ENCODE measurements around the gene DPP10. TPM values are rescaled to one million over a fixed set of nuclear protein-coding genes. Genes with fewer than 3 reads are reported as not detected.

DPP10 gene
- total RNA-seq, 2 donors from 2014 or later: not detected

DNA sequence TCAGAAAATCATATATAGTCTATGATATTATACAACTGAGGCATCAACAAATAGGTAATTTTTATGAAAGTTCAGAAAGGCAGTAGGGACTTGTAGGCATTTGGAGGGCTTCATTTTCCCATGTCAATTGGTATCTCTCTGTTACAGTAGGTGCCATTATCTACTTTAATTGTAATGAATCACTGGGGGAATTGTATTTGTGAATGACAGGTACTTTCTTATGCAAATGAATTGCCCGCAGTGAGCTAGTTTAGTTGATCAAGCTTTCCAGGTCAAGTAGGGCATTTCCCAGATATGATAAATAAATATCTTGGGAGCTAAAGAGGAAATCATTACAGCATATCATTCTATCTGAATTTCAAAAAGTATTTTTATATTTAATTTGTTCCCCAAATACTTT is 1116.3 kb downstream of the DPP10 start:
- no peaks in the 10 kb centered on the region for H3K36me3 ChIP-seq
- H3K9me3 ChIP-seq: no peaks in the 10 kb centered on the region
- TF ChIP-seq, protein P1, sequence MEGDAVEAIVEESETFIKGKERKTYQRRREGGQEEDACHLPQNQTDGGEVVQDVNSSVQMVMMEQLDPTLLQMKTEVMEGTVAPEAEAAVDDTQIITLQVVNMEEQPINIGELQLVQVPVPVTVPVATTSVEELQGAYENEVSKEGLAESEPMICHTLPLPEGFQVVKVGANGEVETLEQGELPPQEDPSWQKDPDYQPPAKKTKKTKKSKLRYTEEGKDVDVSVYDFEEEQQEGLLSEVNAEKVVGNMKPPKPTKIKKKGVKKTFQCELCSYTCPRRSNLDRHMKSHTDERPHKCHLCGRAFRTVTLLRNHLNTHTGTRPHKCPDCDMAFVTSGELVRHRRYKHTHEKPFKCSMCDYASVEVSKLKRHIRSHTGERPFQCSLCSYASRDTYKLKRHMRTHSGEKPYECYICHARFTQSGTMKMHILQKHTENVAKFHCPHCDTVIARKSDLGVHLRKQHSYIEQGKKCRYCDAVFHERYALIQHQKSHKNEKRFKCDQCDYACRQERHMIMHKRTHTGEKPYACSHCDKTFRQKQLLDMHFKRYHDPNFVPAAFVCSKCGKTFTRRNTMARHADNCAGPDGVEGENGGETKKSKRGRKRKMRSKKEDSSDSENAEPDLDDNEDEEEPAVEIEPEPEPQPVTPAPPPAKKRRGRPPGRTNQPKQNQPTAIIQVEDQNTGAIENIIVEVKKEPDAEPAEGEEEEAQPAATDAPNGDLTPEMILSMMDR (IDR thresholded peaks at IDR 0.05): no peak
- no peaks in the 10 kb centered on the region for H3K27me3 ChIP-seq (replicated peaks; ENCODE audit: insufficient read depth)
- no peaks in the 10 kb centered on the region for H3K4me1 ChIP-seq (ENCODE audit: control insufficient read depth in 1 of 2, low read depth in 2 of 2)
- ATAC-seq (ENCODE audit: insufficient number of reproducible peaks, low FRiP score, low read depth) (no peak), DNase-seq (ENCODE audit: low spot score) (no peak)
- H3K4me3 ChIP-seq: no peak overlapping the region
- no peak overlapping the region for H3K27ac ChIP-seq

GRCh38 chr2:115560666-115561065 is 1118.2 kb downstream of the DPP10 start:
- no peak overlapping the region for H3K4me3 ChIP-seq
- TF ChIP-seq, protein P1 (IDR thresholded peaks at IDR 0.05): no peak

GRCh38 chr2:115568643-115569042 is 1126.2 kb downstream of the DPP10 start:
- no peaks in the 10 kb centered on the region for H3K27me3 ChIP-seq (replicated peaks; ENCODE audit: insufficient read depth)
- TF ChIP-seq, protein P1 (IDR thresholded peaks at IDR 0.05): no peak
- ATAC-seq (ENCODE audit: insufficient number of reproducible peaks, low FRiP score, low read depth) (no peak), DNase-seq (ENCODE audit: low spot score) (no peak)
- H3K4me3 ChIP-seq: no peak overlapping the region
- H3K36me3 ChIP-seq: no peaks in the 10 kb centered on the region
- no peak overlapping the region for H3K27ac ChIP-seq
- H3K9me3 ChIP-seq: no peaks in the 10 kb centered on the region
- H3K4me1 ChIP-seq (ENCODE audit: control insufficient read depth in 1 of 2, low read depth in 2 of 2): no peaks in the 10 kb centered on the region

More at GRCh38 chr2:115560666-115561065, 1118.2 kb downstream of the DPP10 start:
- Histone ChIP-seq H3K4me1 (ENCODE audit: control insufficient read depth in 1 of 2, low read depth in 2 of 2) (no peaks in the 10 kb centered on the region), H3K27me3 (replicated peaks; ENCODE audit: insufficient read depth) (no peaks in the 10 kb centered on the region), H3K36me3 (no peaks in the 10 kb centered on the region), H3K27ac (no peak overlapping the region), H3K9me3 (no peaks in the 10 kb centered on the region)
- ATAC-seq (ENCODE audit: insufficient number of reproducible peaks, low FRiP score, low read depth): no peak
- no peak for DNase-seq (ENCODE audit: low spot score)

GRCh38 chr2:115569547-115569946 is 1127.1 kb downstream of the DPP10 start:
- H3K27ac ChIP-seq: no peak overlapping the region
- TF ChIP-seq, protein P1 (IDR thresholded peaks at IDR 0.05): no peak
- no peaks in the 10 kb centered on the region for H3K9me3 ChIP-seq
- ATAC-seq (ENCODE audit: insufficient number of reproducible peaks, low FRiP score, low read depth) (no peak), DNase-seq (ENCODE audit: low spot score) (no peak)
- H3K36me3 ChIP-seq: no peaks in the 10 kb centered on the region
- H3K27me3 ChIP-seq (replicated peaks; ENCODE audit: insufficient read depth): no peaks in the 10 kb centered on the region
- H3K4me3 ChIP-seq: no peak overlapping the region
- H3K4me1 ChIP-seq (ENCODE audit: control insufficient read depth in 1 of 2, low read depth in 2 of 2): no peaks in the 10 kb centered on the region

- Histone ChIP-seq H3K9me3 (no peaks in the 10 kb centered on the region), H3K27me3 (replicated peaks; ENCODE audit: insufficient read depth) (no peaks in the 10 kb centered on the region), H3K4me1 (ENCODE audit: control insufficient read depth in 1 of 2, low read depth in 2 of 2) (no peaks in the 10 kb centered on the region), H3K36me3 (no peaks in the 10 kb centered on the region), H3K27ac (no peak overlapping the region), H3K4me3 (no peak overlapping the region)
- ATAC-seq (ENCODE audit: insufficient number of reproducible peaks, low FRiP score, low read depth) (no peak), DNase-seq (ENCODE audit: low spot score) (no peak)
- TF ChIP-seq, protein P1 (IDR thresholded peaks at IDR 0.05): no peak
These were observed 1130.3 kb downstream of the DPP10 start for GRCh38 chr2:115572746-115573145.
